Measurements from ENCODE around the gene DNAJC5.
"Not testable (repeated sequence)": the region's sequence is repeated elsewhere in the genome, so short reads cannot be mapped to it uniquely, and the experiment has no call there.

The DNAJC5 gene

GRCh38 chr20:63957004-63957689 is 62.2 kb downstream of the DNAJC5 start:
- DNase-seq = peak; percentile 85

DNA sequence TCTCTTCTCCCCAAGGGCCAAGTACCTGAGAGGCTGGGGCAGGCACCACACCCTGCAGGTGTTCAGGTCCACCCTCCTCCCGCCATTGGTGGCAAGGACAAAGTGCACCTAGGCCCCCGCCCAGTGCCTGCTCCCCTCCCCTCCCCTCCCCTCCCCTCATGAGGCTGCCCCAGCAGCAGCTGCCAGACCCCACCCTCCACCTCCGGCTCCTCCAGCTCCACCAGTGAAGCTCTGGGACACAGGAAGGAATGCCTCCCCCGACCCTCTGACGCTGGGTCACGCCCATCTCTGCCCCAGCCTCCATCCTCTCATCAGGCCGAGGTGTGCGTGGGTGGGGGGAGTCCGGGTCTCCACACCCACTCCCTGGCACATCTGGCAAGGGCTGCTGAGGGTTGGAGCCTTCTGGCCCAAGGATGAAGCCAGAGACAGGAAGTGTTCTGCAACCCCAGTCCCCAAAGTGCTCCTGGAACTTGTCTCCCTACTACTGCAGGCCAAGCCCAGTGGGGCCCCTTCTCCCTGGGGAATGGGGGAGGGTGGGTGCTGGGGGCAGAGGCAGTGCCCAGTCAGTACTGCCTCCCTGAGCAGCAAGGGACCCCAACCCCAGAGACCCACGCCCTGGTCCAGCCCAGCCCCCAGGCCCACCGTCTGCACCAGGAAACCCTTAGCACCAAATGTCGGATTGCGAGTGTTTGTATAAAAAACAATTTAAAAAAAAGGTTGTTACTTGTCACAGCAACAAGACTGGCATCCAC is 62.9 kb downstream of the DNAJC5 start:
- peak; percentile 73 for DNase-seq

GRCh38 chr20:63958471-63958870 is 63.5 kb downstream of the DNAJC5 start:
- DNase-seq = no peak

GRCh38 chr20:63958964-63959698 is 64.2 kb downstream of the DNAJC5 start:
- no peak for DNase-seq

DNA sequence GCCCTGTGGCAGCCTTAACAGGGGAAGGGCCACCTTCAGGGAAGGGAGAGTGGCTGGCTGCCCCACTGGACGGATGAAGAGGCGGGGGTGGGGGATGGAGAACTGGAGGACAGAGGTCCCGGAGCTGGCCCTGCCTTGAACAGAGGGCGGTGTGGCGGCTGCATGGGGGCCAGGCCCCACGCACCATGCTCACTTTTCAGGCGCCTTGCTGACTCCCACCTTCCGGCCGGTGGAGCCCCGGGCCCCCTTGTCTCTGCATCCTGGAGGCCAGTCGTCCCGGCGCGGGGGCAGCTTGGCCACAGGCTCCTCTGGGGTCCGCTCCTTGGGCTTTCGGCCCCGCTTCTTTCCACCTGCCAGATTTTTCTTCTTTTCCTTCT is 64.8 kb downstream of the DNAJC5 start:
- no peak for DNase-seq

GRCh38 chr20:63960654-63961621 is 66.0 kb downstream of the DNAJC5 start:
- not testable (repeated sequence) for DNase-seq

- no peak for DNase-seq
Observed at GRCh38 chr20:63961664-63962425, 66.9 kb downstream of the DNAJC5 start.

GRCh38 chr20:63962426-63963347 is 67.8 kb downstream of the DNAJC5 start:
- DNase-seq = no peak

DNA sequence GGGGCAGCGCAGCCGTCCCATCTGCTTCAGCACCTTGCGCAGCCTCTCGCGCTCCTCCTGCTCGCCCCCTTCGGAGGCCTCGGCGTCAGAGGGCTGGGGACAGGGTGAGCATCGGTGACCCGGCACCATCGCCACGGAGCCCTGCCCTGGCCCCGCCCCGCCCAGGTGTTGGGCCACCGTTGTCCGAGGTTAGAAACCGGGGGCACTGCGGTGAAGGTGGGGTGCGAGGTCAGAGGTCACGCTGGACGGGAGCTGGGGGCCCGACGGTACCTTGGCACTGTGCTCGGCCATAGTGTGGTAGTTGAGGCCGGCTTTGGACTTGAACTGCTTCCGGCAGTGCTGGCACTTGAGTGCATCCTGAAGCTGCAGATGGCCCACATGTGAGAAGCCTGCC is 68.4 kb downstream of the DNAJC5 start:
- no peak for DNase-seq

GRCh38 chr20:63963784-63964301 is 68.9 kb downstream of the DNAJC5 start:
- no peak for DNase-seq

DNA sequence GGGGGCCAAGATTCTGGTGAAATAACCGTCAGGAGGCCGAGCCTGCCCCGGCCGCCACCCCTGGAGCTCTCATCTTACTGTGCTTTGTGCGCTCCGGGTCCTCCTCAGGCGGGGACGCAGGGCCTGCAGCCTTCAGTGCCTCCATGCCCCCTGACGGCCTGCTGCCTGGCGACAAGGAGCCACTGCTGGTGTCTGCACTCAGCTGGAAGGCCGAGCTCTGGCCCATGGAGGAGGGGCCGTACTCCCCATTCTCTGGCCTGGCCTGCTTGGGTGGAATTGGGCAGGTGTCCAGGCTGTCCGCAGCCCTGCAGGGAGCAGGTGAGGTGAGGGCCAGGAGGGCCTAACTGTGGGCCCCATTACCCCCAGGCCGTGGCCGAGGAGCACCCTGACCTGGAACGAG is 69.5 kb downstream of the DNAJC5 start:
- DNase-seq = no peak

- DNase-seq = no peak
Observed at GRCh38 chr20:63966172-63966943, 71.4 kb downstream of the DNAJC5 start.

- no peak for DNase-seq
Observed at GRCh38 chr20:63966944-63967322, 72.0 kb downstream of the DNAJC5 start.

- no peak for DNase-seq
Observed at GRCh38 chr20:63967330-63968135, 72.6 kb downstream of the DNAJC5 start.

GRCh38 chr20:63968136-63968927 is 73.4 kb downstream of the DNAJC5 start:
- no peak for DNase-seq

DNA sequence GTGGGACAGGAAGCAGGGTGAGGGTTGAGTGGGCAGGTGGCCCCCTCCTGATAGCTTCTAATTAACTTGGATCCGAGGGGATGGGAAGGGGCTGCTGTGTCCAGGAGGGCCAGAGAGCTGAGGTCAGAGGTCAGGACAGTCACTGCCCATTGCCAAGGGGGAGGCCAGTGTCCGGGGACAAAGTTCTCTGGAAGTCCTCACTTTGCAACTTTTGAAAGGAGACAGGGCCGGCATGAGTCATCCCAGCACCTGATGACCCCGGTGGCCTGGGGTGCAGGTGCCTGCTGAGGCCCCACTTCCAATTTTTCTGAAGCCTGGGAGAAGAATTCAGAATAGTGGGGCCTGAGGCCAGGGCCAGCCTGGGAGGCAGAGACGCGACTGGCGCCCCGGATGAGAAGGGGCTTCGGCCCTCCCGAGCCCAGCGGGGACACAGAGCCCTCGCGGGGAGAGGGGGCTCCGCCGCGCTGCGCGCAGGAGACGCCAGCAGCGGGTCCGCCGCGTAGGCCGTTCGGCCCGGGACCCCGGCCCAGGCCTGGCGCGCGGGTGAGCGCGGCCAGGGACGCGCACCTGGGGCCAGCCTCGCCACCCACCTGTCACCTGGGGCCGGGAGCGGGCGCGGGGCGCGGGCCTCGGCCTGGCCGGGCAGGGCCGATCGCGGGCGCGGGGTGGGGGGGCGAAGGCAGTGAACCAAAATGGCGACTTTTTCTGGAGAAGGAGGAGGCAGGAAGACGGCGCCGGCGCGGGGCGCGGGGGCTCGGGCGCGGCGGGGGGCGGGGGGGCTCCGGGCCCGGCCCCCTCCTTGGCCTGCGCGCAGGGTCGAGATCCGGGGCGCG is 74.2 kb downstream of the DNAJC5 start:
- peak; percentile 24 for DNase-seq
